HEK293T (cell line): Measurements from ENCODE around the gene LCLAT1.

Source experiments
- CTCF ChIA-PET: fragments of 350-600 bp; formaldehyde crosslinking; extraction: SDS; loops from one replicate; lab custom pipeline; 2021; ENCODE audit warnings: antibody characterized with exemption, inconsistent platforms; lab: Yijun Ruan, JAX
- POLR2A ChIA-PET: fragments of 350-600 bp; formaldehyde crosslinking; extraction: SDS; loops from one replicate; lab custom pipeline; 2020; ENCODE audit warnings: antibody characterized with exemption, inconsistent platforms; lab: Yijun Ruan, JAX
- DNase-seq: peaks from one replicate; pipeline ENCODE4 v3.0.0; 2012; ENCODE audit warnings: mixed read lengths; ENCODE audit errors: extremely low spot score
- ARNT ChIP-seq: fragments of 450-650 bp; IDR thresholded peaks from 2 replicates; pipeline ENCODE4 v1.6.1; 2017; ENCODE audit warnings: mild to moderate bottlenecking
- BHLHE40 ChIP-seq: fragments of 450-650 bp; IDR thresholded peaks from 2 replicates; pipeline ENCODE4 v1.6.1; 2016; ENCODE audit warnings: mild to moderate bottlenecking, moderate library complexity, borderline replicate concordance
- CTBP1 ChIP-seq: fragments of 450-650 bp; IDR thresholded peaks from 2 replicates; pipeline ENCODE4 v1.6.1; 2016; ENCODE audit warnings: borderline replicate concordance
- ELF4 ChIP-seq: fragments of 450-650 bp; IDR thresholded peaks from 2 replicates; pipeline ENCODE4 v1.6.1; 2017; ENCODE audit warnings: antibody characterized with exemption
- FOXA1 ChIP-seq: fragments of 450-650 bp; IDR thresholded peaks from 2 replicates; pipeline ENCODE4 v1.6.1; 2016; ENCODE audit warnings: mild to moderate bottlenecking
- FOXK2 ChIP-seq: fragments of 450-650 bp; IDR thresholded peaks from 2 replicates; pipeline ENCODE4 v1.6.1; 2016; ENCODE audit warnings: mild to moderate bottlenecking
- FOXM1 ChIP-seq: fragments of 450-650 bp; IDR thresholded peaks from 2 replicates; pipeline ENCODE4 v1.6.1; 2017; ENCODE audit warnings: mild to moderate bottlenecking, borderline replicate concordance
- HDGF ChIP-seq: fragments of 450-650 bp; IDR thresholded peaks from 2 replicates; pipeline ENCODE4 v1.6.1; 2017; ENCODE audit warnings: antibody characterized with exemption, borderline replicate concordance
- L3MBTL2 ChIP-seq: fragments of 450-650 bp; conservative IDR thresholded peaks from 2 replicates; pipeline ENCODE4 v1.6.1; 2016; ENCODE audit warnings: mild to moderate bottlenecking
- LEF1 ChIP-seq: fragments of 450-650 bp; IDR thresholded peaks from 2 replicates; pipeline ENCODE4 v1.6.1; 2017; ENCODE audit warnings: mild to moderate bottlenecking, borderline replicate concordance
- NFRKB ChIP-seq: fragments of 450-650 bp; IDR thresholded peaks from 2 replicates; pipeline ENCODE4 v1.6.1; 2016; ENCODE audit warnings: mild to moderate bottlenecking, moderate library complexity
- SP1 ChIP-seq: fragments of 450-650 bp; IDR thresholded peaks from 2 replicates; pipeline ENCODE4 v1.6.1; 2017
- SUZ12 ChIP-seq: fragments of 450-650 bp; IDR thresholded peaks from 2 replicates; pipeline ENCODE4 v1.6.1; 2016; ENCODE audit warnings: mild to moderate bottlenecking
- TARDBP ChIP-seq: fragments of 450-650 bp; IDR thresholded peaks from 2 replicates; pipeline ENCODE4 v1.6.1; 2016
- ZNF384 ChIP-seq: fragments of 450-650 bp; IDR thresholded peaks from 2 replicates; pipeline ENCODE4 v1.6.1; 2016
- TF ChIP-seq, protein P1 (sequence below): fragments of 450-650 bp; IDR thresholded peaks from 2 replicates; pipeline ENCODE4 v1.6.1; 2016

The LCLAT1 gene

DNA sequence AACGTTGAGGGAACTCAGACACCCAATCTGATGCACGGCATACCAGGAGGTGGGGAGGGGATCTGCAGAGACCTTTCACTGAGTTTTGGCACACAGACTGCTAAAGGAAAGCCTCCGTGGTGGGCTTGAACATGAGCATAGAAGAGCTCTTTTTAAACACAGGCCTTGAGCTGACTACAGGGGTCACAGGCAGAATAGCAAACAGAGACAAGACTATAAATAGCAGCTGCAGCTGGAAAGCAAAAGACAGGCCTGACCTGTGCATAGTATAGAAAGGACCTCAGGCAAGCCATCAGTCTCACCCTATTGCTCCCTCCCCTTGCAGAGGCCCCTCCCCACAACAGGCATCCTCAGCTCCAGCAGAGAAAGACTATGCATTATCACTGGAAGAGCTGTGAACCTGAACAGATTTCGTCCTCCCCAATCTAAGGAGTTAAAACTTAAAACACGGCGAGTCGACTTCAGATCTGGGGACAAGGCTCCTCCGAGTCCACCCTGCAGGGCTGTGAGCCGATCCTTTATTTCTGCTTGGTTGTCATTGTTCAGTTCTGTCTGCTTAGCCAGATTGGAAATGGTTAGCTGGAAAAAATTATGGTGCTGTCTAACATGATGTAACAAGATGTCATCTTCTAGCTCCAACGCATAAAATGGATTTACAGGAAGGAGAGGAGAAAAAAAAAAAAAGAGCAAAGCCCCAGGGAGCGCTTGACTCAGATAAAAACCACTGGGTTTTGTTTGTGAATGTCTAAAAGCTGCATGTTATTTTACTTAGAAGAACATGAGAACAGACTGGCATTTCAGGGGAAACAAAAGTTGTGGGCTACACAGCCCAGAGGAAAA, 25.2 kb upstream of the LCLAT1 start:
- TF ChIP-seq TARDBP (no peak), ZNF384 (peak; percentile 71), BHLHE40 (no peak), FOXA1 (no peak), CTBP1 (no peak), ARNT (no peak), ELF4 (no peak), SUZ12 (no peak)
- CTCF ChIA-PET: interaction anchor here (1.2 to 1.3 kb wide), 2 partner anchors 10 to 291 kb away, joined by 3 read pairs; no protein-coding TSS in a partner anchor
- POLR2A ChIA-PET: interaction anchor here (0.9 to 2.1 kb wide), 3 partner anchors 16 to 28 kb away, joined by 3 to 12 read pairs (median 4); partner anchors contain the start of gene LCLAT1
- no peak for DNase-seq

- CTCF ChIA-PET: interaction anchor here (0.6 to 1.3 kb wide), 3 partner anchors 9 to 290 kb away, joined by 3 to 9 read pairs (median 3); no protein-coding TSS in a partner anchor
- no peak for DNase-seq
- TF ChIP-seq ARNT (no peak), NFRKB (no peak), FOXK2 (no peak), LEF1 (no peak), ZNF384 (no peak), FOXM1 (no peak)
- TF ChIP-seq, protein P1, sequence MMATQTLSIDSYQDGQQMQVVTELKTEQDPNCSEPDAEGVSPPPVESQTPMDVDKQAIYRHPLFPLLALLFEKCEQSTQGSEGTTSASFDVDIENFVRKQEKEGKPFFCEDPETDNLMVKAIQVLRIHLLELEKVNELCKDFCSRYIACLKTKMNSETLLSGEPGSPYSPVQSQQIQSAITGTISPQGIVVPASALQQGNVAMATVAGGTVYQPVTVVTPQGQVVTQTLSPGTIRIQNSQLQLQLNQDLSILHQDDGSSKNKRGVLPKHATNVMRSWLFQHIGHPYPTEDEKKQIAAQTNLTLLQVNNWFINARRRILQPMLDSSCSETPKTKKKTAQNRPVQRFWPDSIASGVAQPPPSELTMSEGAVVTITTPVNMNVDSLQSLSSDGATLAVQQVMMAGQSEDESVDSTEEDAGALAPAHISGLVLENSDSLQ: no peak
- POLR2A ChIA-PET: interaction anchor here (0.9 to 2.1 kb wide), 3 partner anchors 15 to 28 kb away, joined by 3 to 12 read pairs (median 4); partner anchors contain the start of gene LCLAT1
Measured at GRCh38 chr2:30422444-30423040, 24.5 kb upstream of the LCLAT1 start.

DNA sequence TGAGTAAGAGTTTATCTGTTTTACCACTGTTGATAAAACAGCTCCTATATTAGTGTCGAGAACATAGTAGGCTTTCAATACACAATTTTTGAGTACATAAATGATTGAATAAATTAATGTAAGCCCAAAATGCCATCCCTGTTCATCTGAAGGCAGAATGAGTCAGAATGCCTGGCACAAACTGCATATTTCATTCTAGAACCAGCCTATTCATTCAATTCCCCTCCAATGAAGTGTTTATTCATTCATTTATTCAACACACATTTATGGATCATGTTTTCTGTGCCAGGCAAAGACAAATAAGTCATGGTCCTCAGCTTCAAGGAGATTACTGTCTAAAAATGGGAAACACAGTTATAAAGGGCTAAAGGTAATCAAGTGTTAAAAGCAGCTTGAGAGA, 22.8 kb upstream of the LCLAT1 start:
- ChIA-PET POLR2A (no interaction called here), CTCF (no interaction called here)
- no peak for DNase-seq
- TF ChIP-seq SUZ12 (no peak), L3MBTL2 (no peak), HDGF (no peak), ELF4 (no peak), ARNT (no peak), BHLHE40 (no peak)

DNA sequence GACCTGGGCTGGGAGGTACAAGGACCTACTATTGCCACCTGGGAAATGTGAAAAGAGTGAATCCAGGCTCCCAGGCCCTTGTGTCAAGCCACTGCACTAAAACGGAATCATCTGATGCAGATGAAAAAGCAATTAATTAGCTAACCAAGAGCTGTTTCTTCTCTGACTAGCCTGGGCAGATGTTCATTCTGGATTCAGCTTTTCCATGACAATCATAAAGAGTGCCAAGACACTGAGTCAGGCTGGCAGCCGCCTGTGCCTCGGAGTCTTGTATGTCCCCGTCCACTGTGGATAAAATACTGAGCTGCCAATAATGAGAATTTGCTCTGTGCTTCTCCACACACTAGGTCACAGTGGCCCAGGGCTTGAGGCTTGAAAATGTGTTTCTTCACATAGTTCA, 21.7 kb upstream of the LCLAT1 start:
- POLR2A ChIA-PET: no interaction called here
- CTCF ChIA-PET: no interaction called here
- DNase-seq: no peak
- TF ChIP-seq, protein P1: no peak
- TF ChIP-seq SUZ12: no peak
- no peak for TF ChIP-seq SP1
- no peak for TF ChIP-seq NFRKB
- TF ChIP-seq HDGF: no peak
- no peak for TF ChIP-seq TARDBP
- TF ChIP-seq FOXA1: no peak
- no peak for TF ChIP-seq ARNT
- TF ChIP-seq FOXM1: no peak

GRCh38 chr2:30427606-30428347, 19.3 kb upstream of the LCLAT1 start:
- no peak for TF ChIP-seq ELF4
- no peak for TF ChIP-seq FOXK2
- TF ChIP-seq HDGF: no peak
- no peak for TF ChIP-seq L3MBTL2
- no peak for TF ChIP-seq BHLHE40
- TF ChIP-seq LEF1: no peak
- TF ChIP-seq, protein P1: no peak
- TF ChIP-seq ARNT: no peak
- no peak for TF ChIP-seq CTBP1
- no peak for TF ChIP-seq NFRKB
- TF ChIP-seq SP1: no peak
- no peak for TF ChIP-seq FOXM1
- TF ChIP-seq FOXA1: no peak
- no peak for TF ChIP-seq SUZ12
- TF ChIP-seq TARDBP: no peak
- no peak for TF ChIP-seq ZNF384
- CTCF ChIA-PET: interaction anchor here (0.6 kb wide), 1 partner anchor 283 kb away, joined by 3 read pairs; no protein-coding TSS in a partner anchor
- POLR2A ChIA-PET: interaction anchor here (0.9 kb wide), 1 partner anchor 19 kb away, joined by 3 read pairs; no protein-coding TSS in a partner anchor
- DNase-seq: no peak

GRCh38 chr2:30428348-30428662, 18.7 kb upstream of the LCLAT1 start:
- ChIA-PET POLR2A (interaction anchor here (0.9 kb wide), 1 partner anchor 18 kb away, joined by 3 read pairs; no protein-coding TSS in a partner anchor), CTCF (interaction anchor here (0.6 kb wide), 1 partner anchor 283 kb away, joined by 3 read pairs; no protein-coding TSS in a partner anchor)
- TF ChIP-seq HDGF: no peak
- TF ChIP-seq ELF4: no peak
- TF ChIP-seq FOXM1: no peak
- TF ChIP-seq LEF1: no peak
- TF ChIP-seq, protein P1: no peak
- no peak for TF ChIP-seq FOXK2
- no peak for TF ChIP-seq SP1
- no peak for TF ChIP-seq ZNF384
- no peak for TF ChIP-seq TARDBP
- TF ChIP-seq CTBP1: no peak
- no peak for DNase-seq
